GM21360 (cell line): Measurements from ENCODE around the gene SELPLG.
"Not testable (repeated sequence)": the region's sequence is repeated elsewhere in the genome, so short reads cannot be mapped to it uniquely, and the experiment has no call there.

Source experiments
- ATAC-seq: cut with Tn5 transposase; IDR thresholded peaks from one replicate; pipeline ENCODE4 v1.9.1; 2021; ENCODE audit warnings: mild to moderate bottlenecking, moderate library complexity; ENCODE audit not compliant: unreplicated experiment

SELPLG gene

DNA sequence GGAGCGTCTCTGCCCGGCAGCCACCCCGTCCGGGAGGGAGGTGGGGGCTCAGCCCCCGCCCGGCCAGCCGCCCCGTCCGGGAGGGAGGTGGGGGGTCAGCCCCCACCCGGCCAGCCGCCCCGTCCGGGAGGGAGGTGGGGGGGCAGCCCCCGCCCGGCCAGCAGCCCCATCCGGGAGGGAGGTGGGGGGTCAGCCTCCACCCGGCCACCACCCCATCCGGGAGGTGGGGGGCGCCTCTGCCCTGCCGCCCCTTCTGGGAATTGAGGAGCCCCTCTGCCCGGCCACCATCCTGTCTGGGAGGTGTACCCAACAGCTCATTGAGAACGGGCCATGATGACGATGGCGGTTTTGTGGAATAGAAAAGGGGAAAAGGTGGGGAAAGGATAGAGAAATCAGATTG lies 22.6 kb upstream of the SELPLG start:
- ATAC-seq = not testable (repeated sequence)

DNA sequence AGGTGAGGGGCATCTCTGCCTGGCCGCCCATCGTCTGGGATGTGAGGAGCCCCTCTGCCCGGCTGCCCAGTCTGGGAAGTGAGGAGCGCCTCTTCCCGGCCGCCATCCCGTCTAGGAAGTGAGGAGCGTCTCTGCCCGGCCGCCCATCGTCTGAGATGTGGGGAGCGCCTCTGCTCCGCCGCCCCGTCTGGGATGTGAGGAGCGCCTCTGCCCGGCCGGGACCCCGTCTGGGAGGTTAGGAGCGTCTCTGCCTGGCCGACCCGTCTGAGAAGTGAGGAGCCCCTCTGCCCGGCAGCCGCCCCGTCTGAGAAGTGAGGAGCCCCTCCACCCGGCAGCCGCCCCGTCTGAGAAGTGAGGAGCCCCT lies 22.1 kb upstream of the SELPLG start:
- ATAC-seq = not testable (repeated sequence)

DNA sequence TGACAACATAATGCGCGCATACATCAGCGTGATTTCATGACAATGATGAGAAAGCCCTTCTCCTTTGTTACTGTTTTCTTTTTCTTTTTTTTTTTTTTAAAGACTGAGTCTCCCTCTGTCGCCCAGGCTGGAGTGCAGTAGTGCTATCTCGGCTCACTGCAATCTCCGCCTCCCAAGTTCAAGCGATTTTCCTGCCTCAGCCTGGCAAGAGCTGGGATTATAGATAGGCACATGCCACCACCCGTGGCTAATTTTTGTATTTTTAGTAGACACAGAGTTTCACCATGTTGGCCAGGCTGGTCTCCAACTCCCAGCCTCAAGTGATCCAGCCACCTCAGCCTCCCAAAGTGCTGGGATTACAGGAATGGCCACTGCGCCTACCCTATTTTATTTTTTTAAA lies 20.9 kb upstream of the SELPLG start:
- not testable (repeated sequence) for ATAC-seq

DNA sequence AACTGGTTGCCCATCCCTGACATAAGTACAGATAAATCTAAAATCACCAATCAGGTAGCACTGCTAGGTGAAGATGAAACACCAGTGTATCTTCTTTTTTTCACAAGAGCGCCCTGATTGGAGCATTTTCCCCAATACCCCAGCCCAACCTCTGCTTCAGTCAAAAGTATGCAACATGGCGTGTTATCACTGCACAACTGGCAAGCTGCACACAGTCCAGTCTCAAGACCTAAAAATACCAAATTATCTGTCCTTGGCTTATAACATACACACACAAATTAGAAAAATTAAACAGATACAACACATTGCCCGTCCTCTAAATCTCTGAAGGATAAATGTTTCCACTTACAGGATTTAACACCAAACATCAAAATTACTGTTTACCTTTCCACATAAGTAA lies 20.2 kb upstream of the SELPLG start:
- no peak for ATAC-seq

DNA sequence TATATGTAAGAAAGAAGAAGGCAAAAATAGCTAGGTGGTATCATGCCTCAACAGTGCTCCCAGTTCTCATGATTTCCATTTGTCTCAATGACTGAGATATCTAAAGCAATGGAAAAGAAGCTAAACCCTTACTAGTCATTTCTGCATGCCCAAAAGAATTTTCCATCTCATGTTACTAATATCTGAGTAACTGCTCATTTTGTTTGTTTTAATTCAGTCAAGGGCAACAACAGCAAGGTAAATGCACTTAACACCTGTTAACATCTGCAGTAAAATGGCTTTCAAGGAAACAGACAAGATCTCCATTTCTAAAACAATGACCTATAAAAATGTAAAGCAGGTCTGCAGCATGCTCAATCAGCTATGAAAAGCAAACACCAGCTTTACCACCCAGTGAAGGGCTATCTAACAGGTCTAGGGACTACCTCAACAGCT lies 19.4 kb upstream of the SELPLG start:
- ATAC-seq = no peak

DNA sequence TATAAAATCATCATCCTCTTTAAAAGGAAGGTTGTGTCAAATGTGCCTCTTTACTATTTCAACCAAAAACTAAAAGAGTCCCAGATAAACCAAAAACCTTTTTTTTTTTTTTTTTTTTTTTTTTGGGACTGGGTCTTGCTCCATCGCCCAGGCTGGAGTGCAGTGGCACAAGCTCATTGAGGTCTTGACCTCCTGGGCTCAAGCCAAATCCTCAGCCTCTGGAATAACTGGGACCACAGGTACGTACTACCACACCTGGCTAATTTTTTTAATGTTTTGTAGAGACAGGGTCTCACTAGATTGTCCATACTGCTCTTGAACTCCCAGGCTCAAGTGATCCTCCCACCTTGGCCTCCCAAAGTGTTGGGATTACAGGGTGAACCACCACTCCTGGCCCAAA lies 16.4 kb upstream of the SELPLG start:
- no peak for ATAC-seq

DNA sequence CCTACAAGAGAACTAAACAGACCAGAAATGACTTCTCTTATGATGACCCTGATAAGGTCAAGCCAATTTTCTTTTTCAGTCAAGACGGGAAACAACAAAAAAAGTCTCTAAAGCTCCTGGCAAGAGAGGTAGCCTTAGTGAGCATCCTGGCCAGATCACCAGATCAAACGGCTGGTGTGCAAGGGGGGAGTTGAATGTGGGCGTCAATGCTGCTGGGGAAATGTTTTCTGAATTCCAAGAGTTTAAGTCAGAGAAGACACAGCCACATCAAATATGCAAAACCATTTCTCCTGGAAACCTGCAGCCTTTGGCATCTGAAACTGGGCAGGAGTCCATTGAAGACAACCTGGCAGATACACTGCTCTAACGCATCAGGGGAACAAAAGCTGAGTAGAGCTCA lies 16.0 kb upstream of the SELPLG start:
- ATAC-seq = no peak

DNA sequence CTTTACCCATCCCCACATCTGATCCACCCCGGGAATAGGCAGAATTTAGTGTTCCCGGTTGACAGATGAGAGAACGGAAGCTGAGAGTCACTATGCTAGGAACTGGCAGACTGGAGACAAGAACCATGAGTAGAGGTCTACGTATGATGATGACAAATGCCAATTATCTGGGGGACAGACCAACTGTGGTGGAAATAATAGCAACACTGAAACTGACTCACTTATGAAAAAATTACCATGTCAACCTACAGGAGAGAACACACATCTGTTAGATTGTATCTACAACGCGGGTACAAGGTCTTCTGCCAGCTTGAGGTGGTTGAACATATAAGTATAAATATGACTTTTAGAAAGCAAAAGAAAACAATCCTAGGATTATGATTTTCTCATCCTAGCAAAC lies 15.4 kb upstream of the SELPLG start:
- ATAC-seq = no peak

DNA sequence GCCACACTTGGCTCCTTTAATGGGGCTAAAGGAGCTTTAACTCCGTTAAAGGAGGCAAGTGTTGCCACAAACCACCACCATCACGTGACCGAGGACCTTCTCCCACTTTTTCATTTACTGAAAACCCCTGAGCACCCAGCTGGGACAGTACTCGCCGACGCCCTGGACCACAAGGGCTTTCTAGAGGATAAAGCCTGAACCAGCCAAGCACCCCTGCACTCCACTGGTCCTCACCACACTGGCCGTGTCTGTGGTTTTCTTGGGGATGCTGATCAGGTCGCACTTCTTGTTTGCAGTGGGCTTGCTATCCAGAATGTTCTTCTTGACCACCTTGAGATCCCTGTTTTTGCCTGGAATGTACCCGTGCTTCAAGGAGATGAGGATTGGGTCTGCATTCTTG lies 14.7 kb upstream of the SELPLG start:
- ATAC-seq = no peak

DNA sequence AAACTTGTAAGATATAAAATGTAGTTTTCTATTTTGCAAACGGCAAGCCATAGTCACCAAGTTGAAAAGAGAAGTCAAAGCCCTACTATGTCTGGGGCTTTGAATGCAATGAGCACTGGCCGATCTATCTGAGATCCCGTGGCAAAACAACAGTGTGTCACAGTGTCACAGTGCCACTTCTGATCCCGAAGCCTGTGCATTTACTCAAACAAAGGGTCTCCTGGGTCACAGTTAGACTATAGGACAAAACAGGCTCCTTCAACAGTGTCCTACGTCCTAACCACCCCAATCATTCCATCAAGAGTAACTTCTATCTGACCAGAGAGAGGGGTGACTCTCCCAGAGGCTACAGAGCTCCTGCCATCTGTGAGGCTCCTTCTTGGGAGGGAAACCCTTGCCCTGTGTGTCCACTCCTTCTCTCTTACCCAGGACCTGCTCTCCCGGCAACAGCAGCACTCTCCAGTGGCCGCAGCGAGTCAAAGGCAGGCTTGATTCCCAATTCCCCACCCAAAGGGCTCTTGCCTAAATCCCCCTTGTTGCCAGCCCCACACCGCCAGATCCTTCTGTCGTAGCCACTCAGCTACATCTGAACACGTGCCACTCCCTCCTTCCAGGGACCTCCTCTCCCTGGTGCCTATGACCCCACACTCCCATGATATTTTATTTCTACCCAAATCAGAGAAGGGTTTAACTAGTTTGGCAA lies 14.0 kb upstream of the SELPLG start:
- ATAC-seq = no peak

DNA sequence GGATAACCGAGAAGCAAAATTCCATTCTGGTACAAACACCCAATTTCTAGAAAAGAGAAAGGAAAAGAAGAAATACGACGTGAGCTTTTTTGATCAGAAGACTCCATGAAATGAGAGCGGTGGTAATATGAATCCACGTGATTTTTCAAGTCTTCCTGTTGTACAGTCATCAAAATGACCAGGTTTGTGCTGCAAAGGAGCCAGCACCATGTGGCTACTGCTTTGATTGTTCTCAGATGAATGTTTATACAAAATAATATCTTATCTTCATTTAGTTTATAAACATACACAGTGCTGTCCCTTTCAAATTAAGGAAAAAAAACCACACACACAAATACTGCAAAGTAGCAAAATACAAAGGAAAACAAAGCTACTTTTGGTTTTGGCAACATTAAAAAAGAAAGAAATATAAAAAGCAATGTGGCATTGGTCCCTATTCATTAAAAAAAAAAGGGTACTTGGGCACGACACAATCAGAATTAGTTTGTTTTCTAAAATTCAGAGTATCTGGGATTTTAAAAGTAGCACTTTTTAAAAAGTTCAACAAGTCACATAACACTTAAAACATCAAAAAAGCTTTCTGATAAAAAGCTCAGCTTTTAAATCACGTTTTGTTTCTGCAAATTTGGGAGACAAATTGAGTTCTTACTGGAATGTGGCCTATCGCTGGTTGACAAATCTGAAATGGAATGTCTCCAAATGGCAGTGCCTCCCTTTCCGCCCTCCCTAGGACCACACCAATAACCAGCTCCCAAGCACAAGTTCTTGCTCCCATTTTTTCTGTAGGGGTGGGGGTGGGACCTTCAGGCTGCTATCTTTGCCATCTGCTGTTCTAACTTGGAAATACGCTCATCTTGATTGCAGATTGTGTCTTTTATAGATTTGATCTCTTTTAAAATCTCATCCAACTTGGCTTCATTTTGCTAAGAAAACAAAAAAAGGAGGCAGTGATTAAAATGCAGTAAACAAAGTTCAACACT lies 13.2 kb upstream of the SELPLG start:
- ATAC-seq = no peak

DNA sequence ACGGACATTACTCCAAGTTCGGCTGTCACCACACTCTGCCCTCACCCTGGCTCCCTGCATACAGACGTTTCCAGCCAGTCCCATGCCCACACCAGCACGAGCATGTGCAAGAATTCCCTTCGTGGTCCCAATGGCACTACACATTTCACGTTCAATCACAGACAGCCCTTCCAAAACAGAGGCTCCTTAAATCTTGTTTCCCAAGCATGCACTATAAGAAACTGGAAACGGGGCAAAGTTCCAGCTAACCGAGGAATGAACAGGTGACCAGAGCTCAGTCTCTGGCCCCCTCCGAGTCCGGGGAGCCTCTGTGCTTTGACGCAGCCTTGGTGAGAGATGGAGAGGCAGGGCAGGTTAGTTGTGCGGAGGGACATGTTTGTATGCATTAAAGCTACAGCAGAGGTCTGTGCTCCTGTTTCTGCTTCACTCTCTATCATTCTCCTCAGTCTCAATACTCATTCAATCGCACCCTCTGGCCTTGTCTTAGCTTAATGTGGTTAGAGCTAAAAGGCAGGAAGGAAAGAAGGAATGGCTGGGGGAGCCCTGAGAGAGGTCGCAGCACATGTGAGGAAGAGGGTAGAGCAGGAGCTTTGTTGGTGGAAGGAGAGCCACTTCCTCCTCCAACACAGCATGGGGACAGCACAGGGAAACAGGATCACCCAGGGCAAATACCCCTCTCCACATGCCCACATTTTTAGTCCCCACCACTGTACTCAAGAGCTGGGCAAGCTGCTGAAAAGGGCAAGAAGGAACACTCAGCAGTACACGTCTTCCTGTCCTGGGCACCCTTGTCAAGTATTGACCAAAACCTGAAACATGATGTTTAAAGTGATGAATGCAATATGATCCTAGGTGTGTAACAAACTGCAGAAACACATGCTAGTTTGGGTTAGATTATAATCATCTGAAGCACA lies 12.2 kb upstream of the SELPLG start:
- no peak for ATAC-seq

DNA sequence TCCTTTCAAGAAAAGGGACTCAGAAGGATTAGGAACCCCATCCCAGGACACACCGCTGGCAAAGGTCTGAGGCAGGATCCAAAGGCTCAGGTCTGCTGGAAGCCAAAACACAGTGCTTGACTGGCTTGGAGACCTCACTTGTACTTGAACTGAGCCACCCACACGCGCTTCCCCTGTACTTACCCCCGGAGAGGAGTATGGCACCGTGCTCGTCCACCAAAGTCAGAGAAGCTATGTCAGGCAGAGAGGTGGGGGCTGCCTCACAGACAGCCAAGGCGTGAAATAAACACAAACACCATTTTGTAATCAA lies 11.1 kb upstream of the SELPLG start:
- no peak for ATAC-seq

DNA sequence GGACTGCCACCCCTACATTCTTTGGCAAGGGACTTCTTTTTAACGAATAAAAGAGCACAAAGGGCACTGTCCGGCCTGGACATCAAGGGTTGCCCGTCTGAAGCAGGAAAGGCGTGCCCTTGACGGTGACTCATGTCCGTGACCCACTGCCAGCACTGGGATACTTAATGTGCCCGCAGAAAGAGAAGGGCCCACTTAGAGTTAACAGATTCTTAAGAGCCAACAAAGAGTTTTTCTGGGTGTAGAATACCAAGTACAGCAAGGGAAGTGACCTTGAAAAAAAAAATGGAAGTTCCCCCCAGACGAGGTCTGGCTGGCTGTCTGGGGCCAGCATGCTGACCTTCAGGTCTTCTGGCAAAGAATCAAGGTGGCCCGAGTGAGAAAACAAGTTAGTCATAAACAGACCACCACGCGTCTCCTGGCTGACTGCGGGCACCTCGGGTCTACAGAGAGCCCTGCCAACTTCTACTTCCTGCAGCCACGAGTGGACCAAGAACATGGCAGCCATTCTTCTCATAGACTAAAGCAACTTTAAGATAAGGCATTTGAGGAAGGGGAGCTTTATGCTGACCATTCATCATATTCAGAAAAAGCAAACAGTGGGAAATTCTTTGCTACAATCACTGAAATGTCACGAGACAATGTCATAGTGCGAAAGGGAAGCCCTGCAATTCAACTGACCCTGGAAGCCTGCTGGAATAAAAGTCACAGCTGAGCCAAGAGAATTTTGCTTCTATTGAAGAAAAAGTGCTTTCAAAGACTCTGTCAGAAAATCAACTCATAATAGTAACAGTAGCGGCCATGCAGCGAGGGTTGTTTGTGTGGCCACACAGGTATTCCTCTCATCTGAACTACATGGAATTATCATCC lies 10.5 kb upstream of the SELPLG start:
- no peak for ATAC-seq

DNA sequence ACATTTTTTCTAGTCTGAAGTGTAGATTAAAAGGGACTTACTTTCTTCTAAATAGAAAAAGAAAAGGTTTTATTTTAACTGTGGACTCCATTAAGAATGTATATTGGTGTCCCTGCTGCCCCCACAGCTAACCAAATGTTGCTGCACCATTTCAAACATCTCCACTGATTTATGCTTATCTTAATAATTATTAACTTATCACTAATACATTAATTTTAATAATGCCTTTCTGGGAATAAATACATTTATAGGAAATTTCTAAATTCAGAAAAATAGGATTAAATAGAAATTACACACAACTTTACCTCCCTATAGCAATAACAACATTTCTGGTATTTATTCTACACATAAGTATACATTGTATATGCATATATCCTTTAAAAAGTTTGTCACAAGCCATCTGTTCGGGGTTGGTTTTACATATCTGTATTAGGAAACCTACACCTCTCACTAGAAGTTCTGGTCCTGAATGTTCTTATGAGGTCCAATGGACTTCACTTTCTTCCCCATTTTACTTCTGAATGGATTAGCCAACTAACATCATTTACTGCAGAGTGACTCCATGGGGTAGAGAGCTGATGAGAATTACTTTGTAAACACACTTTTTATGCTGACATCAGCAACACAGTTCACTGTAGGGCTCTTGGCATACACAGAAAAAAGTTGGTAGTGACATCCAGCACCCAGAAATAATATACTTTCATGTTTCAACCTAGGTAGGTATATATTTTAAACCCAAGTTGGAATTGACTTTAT lies 9.4 kb upstream of the SELPLG start:
- ATAC-seq = no peak

DNA sequence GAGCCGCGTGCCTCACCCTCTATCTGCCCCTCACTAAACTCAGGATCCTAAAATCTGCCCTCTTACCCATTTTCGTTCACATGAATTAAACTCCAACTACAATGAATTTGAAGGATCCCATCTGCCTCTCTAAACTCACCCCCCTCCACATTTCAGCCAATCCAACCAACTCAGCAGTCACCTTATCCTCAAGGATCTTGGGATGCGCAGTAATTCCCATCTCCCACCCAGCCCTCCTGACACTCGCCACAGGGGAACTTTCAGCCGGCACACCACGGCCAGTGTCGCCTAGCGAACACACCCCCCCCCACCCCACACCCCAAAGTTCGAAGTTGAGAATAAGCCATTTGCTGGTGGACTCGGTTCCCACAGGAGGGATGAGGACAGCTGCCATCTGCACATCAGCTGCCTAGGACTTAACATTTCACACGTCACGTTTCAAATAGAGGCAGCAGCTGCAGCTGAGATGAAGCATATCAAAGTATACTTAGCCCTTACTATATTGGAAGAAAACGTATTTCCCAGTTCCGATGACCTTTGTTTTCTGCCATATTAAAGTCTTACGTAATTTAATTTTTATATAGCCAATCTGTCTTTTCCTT lies 8.7 kb upstream of the SELPLG start:
- no peak for ATAC-seq

DNA sequence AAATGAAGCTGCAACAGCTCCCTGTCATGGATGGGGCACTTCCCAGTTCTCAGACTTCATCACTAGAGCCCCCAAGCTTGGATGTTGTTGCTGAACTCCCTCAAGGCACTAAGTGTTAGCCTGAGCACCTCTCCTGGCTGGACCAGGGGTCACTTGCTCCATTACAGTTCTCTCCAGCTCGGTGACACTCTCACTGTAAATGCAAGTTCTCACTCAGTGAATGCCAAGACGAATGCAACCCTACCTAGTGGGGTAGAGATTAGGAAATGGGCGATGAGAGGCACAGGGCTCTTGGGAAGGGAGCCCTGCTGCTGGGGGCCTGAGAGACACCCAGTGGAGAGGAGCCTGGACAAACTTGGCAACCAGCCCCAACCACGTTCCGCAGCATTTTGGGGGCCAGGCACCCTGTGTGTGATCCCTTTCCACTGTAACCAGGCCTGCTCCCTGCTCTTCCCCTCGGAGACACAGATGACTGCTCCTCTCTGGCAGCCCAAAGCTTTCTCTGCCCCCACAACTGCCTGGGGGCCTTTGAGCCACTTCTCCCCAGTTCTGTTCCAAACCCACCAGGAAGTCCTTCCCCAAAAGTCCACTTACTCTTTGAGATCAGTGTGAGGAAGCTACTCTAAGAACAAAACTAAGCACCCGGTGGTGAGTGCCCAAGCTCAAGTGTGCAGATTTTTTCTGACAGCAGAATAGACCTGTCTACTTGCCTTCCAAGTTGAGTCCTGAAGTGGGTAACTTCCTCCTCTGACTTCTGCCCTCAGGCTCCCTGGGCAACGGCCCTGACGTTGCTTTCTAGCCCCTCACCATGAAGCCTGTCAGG lies 8.0 kb upstream of the SELPLG start:
- no peak for ATAC-seq

DNA sequence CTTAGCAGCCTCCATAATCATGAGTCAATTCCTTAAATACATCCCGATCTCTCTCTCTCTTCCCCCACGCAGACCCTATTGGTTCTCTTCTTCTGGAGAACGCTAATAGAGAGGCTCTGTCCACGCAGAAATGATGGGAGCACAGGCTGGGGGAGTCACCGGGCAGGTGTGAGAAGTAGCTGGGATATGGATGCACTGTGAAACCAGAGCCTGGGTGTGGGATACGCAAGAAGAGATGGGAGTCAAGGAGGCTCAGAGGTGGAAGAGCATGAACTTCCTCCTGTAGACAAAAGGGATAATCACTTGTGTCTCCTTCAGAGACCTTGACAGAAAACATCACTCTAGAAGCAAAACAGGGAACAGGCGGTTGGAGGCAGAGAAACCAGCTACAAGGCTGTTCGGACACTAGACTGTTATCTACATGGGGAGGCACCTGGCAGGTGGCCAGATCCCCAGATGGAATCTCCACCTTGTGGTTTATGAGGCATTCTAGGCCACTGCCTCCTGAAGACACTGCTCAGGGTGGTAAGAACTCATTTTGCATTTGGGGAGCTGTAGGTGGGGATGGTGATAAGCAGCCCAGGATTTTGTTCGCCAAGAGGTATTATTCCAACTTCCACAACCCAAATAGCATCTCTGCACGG lies 7.2 kb upstream of the SELPLG start:
- no peak for ATAC-seq
